ENCODE results near the gene C11orf24. TPM values are rescaled to one million over a fixed set of nuclear protein-coding genes. Genes with fewer than 3 reads are reported as not detected.
"Not testable (repeated sequence)": the region's sequence is repeated elsewhere in the genome, so short reads cannot be mapped to it uniquely, and the experiment has no call there.

C11orf24 gene
- total and polyA plus RNA-seq, 11 donors: 17.6 to 60.5 (median 33.6) TPM

- 72 to 95% (median 84%) methylated on average over 5 of the region's 5 CpGs for WGBS, 4 donors
- no peak overlapping the region for H3K27ac ChIP-seq
- intact Hi-C loops (cut with DNase I): loop anchor here in 1 of 10 donors (10.0 kb wide), 1 partner anchor 143 kb away; no protein-coding TSS in a partner anchor
- no peak overlapping the region for H3K4me3 ChIP-seq
- no peak for TF ChIP-seq POLR2A (IDR thresholded peaks at IDR 0.05)
- TF ChIP-seq, protein P1, sequence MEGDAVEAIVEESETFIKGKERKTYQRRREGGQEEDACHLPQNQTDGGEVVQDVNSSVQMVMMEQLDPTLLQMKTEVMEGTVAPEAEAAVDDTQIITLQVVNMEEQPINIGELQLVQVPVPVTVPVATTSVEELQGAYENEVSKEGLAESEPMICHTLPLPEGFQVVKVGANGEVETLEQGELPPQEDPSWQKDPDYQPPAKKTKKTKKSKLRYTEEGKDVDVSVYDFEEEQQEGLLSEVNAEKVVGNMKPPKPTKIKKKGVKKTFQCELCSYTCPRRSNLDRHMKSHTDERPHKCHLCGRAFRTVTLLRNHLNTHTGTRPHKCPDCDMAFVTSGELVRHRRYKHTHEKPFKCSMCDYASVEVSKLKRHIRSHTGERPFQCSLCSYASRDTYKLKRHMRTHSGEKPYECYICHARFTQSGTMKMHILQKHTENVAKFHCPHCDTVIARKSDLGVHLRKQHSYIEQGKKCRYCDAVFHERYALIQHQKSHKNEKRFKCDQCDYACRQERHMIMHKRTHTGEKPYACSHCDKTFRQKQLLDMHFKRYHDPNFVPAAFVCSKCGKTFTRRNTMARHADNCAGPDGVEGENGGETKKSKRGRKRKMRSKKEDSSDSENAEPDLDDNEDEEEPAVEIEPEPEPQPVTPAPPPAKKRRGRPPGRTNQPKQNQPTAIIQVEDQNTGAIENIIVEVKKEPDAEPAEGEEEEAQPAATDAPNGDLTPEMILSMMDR (IDR thresholded peaks at IDR 0.05): no peak
- no peaks in the 10 kb centered on the region for H3K36me3 ChIP-seq
- H3K9me3 ChIP-seq: no peaks in the 10 kb centered on the region
- peaks cover 0 to 29% (median 12%) of the 10 kb centered on the region in 12 donors for H3K4me1 ChIP-seq
- no peaks in the 10 kb centered on the region for H3K27me3 ChIP-seq
- ATAC-seq: no peak
- no peak for DNase-seq
Observed at GRCh38 chr11:68302256-68302655, 30.5 kb upstream of the C11orf24 start.

GRCh38 chr11:68300076-68300830 is 28.5 kb upstream of the C11orf24 start:
- peaks cover 0 to 30% (median 12%) of the 10 kb centered on the region in 12 donors for H3K4me1 ChIP-seq
- no peaks in the 10 kb centered on the region for H3K27me3 ChIP-seq
- H3K27ac ChIP-seq: no peak overlapping the region
- ATAC-seq: no peak
- no peak for DNase-seq
- H3K4me3 ChIP-seq: no peak overlapping the region
- H3K36me3 ChIP-seq: no peaks in the 10 kb centered on the region
- WGBS, 4 donors: 93 to 98% (median 95%) methylated on average over 11 to 12 of the region's 12 CpGs
- intact Hi-C loops (cut with DNase I): loop anchor here in 1 of 10 donors (10.0 kb wide), 1 partner anchor 145 kb away; no protein-coding TSS in a partner anchor
- H3K9me3 ChIP-seq: no peaks in the 10 kb centered on the region
- TF ChIP-seq, protein P1 (IDR thresholded peaks at IDR 0.05): no peak
- no peak for TF ChIP-seq POLR2A (IDR thresholded peaks at IDR 0.05)

DNA sequence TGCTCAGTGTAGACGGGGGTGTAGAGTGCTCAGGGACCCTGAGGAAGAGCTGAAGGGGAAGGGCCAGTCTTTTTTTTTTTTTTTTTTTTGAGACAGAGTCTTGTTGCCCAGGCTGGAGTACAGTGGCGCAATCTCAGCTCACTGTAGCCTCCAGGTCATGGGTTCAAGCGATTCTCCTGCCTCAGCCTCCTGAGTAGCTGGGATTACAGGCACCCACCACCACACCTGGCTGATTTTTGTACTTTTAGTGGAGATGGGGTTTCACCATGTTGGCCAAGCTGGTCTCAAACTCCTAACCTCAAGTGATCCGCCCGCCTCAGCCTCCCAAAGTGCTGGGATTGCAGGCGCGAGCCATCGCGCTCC is 27.7 kb upstream of the C11orf24 start:
- intact Hi-C loops (cut with DNase I): loop anchor here in 9 of 10 donors (5.0 to 10.0 kb wide), 7 partner anchors 42 to 158 kb away; partner anchors contain the start of gene KMT5B (in 1 of the 9)
- H3K4me1 ChIP-seq: peaks cover 0 to 30% (median 12%) of the 10 kb centered on the region in 12 donors
- not testable (repeated sequence) for H3K4me3 ChIP-seq, ATAC-seq, H3K9me3 ChIP-seq, H3K36me3 ChIP-seq, H3K27me3 ChIP-seq, H3K27ac ChIP-seq, DNase-seq
- WGBS, 4 donors: 95 to 99% (median 97%) methylated on average over 9 of the region's 9 CpGs

DNA sequence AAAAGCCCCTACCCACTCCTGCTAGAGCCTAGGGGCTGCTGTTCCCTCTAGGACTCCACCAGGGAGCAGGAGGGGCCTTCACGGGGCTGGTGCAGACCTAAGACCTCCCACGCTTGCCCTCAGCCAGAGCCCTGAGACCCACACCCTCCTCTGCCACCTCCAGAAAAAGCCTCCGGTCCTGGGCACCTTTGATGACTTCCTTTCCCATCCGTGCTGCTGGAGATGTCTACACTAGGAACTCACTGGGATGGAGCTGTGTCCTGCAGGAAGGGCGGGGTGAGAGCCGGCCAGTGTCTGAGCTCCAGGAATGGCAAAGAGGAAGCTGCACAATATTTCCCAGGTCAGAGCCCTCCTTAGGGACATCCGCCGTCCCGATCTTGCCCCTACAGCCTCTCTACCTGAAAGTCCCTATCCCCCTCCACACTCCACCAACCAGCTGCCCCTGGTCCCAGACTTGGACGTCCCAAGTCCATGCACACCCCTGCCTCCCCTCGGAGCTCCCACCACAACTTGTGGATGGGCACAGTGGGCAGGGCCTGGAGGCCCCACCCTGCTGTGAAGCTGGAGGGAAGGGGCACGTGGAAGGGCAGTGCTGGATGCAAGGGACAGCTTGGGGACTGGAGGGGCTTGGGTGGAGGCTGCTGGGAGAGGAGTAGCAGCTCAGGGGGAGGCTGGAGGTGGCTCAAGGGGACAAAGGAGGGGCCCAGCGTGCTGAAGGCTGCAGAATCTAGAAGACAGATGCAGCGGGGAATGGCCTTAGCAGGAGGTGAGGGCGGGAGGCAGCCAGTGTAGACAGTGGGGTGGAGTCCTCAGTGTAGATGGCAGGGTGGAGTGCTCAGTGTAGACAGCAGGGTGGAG is 27.1 kb upstream of the C11orf24 start:
- Histone ChIP-seq H3K27ac (no peak overlapping the region), H3K36me3 (no peaks in the 10 kb centered on the region), H3K9me3 (no peaks in the 10 kb centered on the region), H3K4me1 (peaks cover 0 to 29% (median 12%) of the 10 kb centered on the region in 12 donors), H3K4me3 (no peak overlapping the region), H3K27me3 (no peaks in the 10 kb centered on the region)
- intact Hi-C loops (cut with DNase I): loop anchor here in 9 of 10 donors (5.0 to 10.0 kb wide), 7 partner anchors 42 to 158 kb away; partner anchors contain the start of gene KMT5B (in 1 of the 9)
- 62 to 77% (median 65%) methylated on average over 15 of the region's 15 CpGs for WGBS, 4 donors
- peak in 2 of 5 donors; percentile 22 to 38 for DNase-seq
- peak; percentile 18 to 74 (median 37) for ATAC-seq
- TF ChIP-seq, protein P1 (IDR thresholded peaks at IDR 0.05): no peak
- TF ChIP-seq POLR2A (IDR thresholded peaks at IDR 0.05): no peak

Measured in heart left ventricle (tissue), 16 donors.